Breast epithelium (tissue), 3 donors: ENCODE data around the gene CDK14.

ENCODE experiments used
- CTCF ChIP-seq, 3 donors: fragments of 450-650 bp; IDR thresholded peaks; one replicate each; pipeline ENCODE4 v1.5.1; 2016 to 2017; ENCODE audit warnings: antibody characterized with exemption in 3 of 3, mild to moderate bottlenecking in 3 of 3, moderate library complexity in 3 of 3
- POLR2AphosphoS5 ChIP-seq, 3 donors: sonication (generic); formaldehyde crosslinking; IDR thresholded peaks; one replicate each; pipeline ENCODE4 v1.6.1; 2017; ENCODE audit warnings: antibody characterized with exemption in 3 of 3

GRCh38 chr7:90968871-90969270, 372.8 kb downstream of the CDK14 start:
- TF ChIP-seq CTCF (IDR thresholded peaks at IDR 0.05) (no peak), POLR2AphosphoS5 (IDR thresholded peaks at IDR 0.05) (no peak)
